SK-N-SH (cell line): ENCODE results near the gene SH3PXD2B. TPM values are rescaled to one million over a fixed set of nuclear protein-coding genes. Genes with fewer than 3 reads are reported as not detected.

Experiments used
- CTCF ChIA-PET: fragments of 300-600, 350-600 bp; formaldehyde crosslinking; extraction: SDS; loops from one replicate; lab custom pipeline; 2021; lab: Yijun Ruan, JAX
- POLR2A ChIA-PET: fragments of 350-600 bp; sonication (Branson Sonifier 250); formaldehyde crosslinking; extraction: SDS; loops from one replicate; lab custom pipeline; 2020; ENCODE audit warnings: antibody characterized with exemption, inconsistent platforms; lab: Yijun Ruan, JAX
- DNase-seq: peaks from one replicate; pipeline ENCODE4 v3.0.0; 2012
- H2AFZ ChIP-seq: fragments of 200-600 bp; sonication (generic); 2 replicates; pipeline ENCODE4 v1.8.1; 2016; ENCODE audit warnings: antibody characterized with exemption, mild to moderate bottlenecking, low read depth
- H3F3A ChIP-seq: fragments of 200-600 bp; sonication (generic); replicated peaks from 2 replicates; pipeline ENCODE3; 2016; ENCODE audit warnings: antibody characterized with exemption, mild to moderate bottlenecking; ENCODE audit not compliant: insufficient read depth
- H3K27ac ChIP-seq, 2 experiments: fragments of 200-500 bp in 1 of 2; fragments of 200-600 bp in 1 of 2; sonication (Bioruptor generic) in 1 of 2; sonication (generic), shearing (Covaris generic) in 1 of 2; 2 replicates each; pipeline versions ENCODE4 v1.5.1 to v1.6.1; 2014 to 2016; ENCODE audit warnings: low read depth in 2 of 2, inconsistent platforms in 1 of 2, low read length in 1 of 2, mild to moderate bottlenecking in 1 of 2, mixed read lengths in 1 of 2
- H3K27me3 ChIP-seq: fragments of 200-600 bp; sonication (generic), shearing (Covaris generic); 2 replicates; pipeline ENCODE4 v1.6.1; 2016; ENCODE audit warnings: mixed run types; ENCODE audit not compliant: insufficient read depth
- H3K36me3 ChIP-seq, 2 experiments: fragments of 200-500 bp in 1 of 2; fragments of 200-600 bp in 1 of 2; sonication (Bioruptor generic) in 1 of 2; sonication (generic) in 1 of 2; replicated peaks in 1 of 2; 2 replicates each; pipeline versions ENCODE3 to v1.5.1; 2014 to 2016; ENCODE audit warnings: low read length in 1 of 2, mild to moderate bottlenecking in 1 of 2; ENCODE audit not compliant: insufficient read depth in 2 of 2, control insufficient read depth in 1 of 2
- H3K4me1 ChIP-seq, 2 experiments: fragments of 200-500 bp in 1 of 2; fragments of 200-600 bp in 1 of 2; sonication (Bioruptor generic) in 1 of 2; sonication (generic), shearing (Covaris generic) in 1 of 2; 2 replicates each; pipeline versions ENCODE4 v1.5.1 to v1.6.1; 2014 to 2016; ENCODE audit warnings: low read depth in 1 of 2, low read length in 1 of 2, mixed run types in 1 of 2; ENCODE audit not compliant: insufficient read depth in 2 of 2, control insufficient read depth in 1 of 2
- H3K4me2 ChIP-seq: fragments of 200-600 bp; sonication (generic), shearing (Covaris generic); 2 replicates; pipeline ENCODE4 v1.6.1; 2017; ENCODE audit warnings: mixed run types
- H3K4me3 ChIP-seq, 2 experiments: fragments of 200-500 bp in 1 of 2; fragments of 200-600 bp in 1 of 2; sonication (Bioruptor generic) in 1 of 2; sonication (generic), shearing (Covaris generic) in 1 of 2; 2 replicates each; pipeline versions ENCODE4 v1.5.1 to v1.8.1; 2014 to 2016; ENCODE audit warnings: low read depth in 2 of 2, inconsistent platforms in 1 of 2, low read length in 1 of 2, mild to moderate bottlenecking in 1 of 2, mixed read lengths in 1 of 2, moderate library complexity in 1 of 2
- H3K79me2 ChIP-seq: fragments of 200-600 bp; sonication (generic); 2 replicates; pipeline ENCODE4 v1.8.1; 2017; ENCODE audit warnings: mild to moderate bottlenecking; ENCODE audit not compliant: insufficient read depth
- H3K9ac ChIP-seq: fragments of 200-600 bp; sonication (generic); 2 replicates; pipeline ENCODE4 v1.6.1; 2017; ENCODE audit warnings: mixed run types
- H3K9me2 ChIP-seq: fragments of 200-600 bp; sonication (generic); 2 replicates; pipeline ENCODE4 v1.6.1; 2017; ENCODE audit warnings: mixed run types
- H3K9me3 ChIP-seq: fragments of 200-600 bp; sonication (generic); 2 replicates; pipeline ENCODE4 v1.6.1; 2017; ENCODE audit warnings: mixed run types, mild to moderate bottlenecking, moderate library complexity
- H4K20me1 ChIP-seq: fragments of 200-600 bp; sonication (generic); 2 replicates; pipeline ENCODE4 v1.6.1; 2017; ENCODE audit warnings: mild to moderate bottlenecking, mixed run types; ENCODE audit not compliant: insufficient read depth
- FOSL2 ChIP-seq: IDR thresholded peaks from 2 replicates; pipeline ENCODE4 v1.4.0; 2012; ENCODE audit warnings: low read depth, mild to moderate bottlenecking, moderate library complexity, borderline replicate concordance
- GABPA ChIP-seq: IDR thresholded peaks from 2 replicates; pipeline ENCODE4 v1.4.0; 2012; ENCODE audit warnings: low read depth, mild to moderate bottlenecking
- GATA2 ChIP-seq: sonication (generic); formaldehyde crosslinking; IDR thresholded peaks from 2 replicates; pipeline ENCODE4 v1.5.0; 2020; ENCODE audit warnings: mild to moderate bottlenecking, missing genetic modification reagents
- JUND ChIP-seq: IDR thresholded peaks from 2 replicates; pipeline ENCODE4 v1.4.0; 2012
- MEF2A ChIP-seq: IDR thresholded peaks from 2 replicates; pipeline ENCODE4 v1.4.0; 2012; ENCODE audit warnings: low read depth, borderline replicate concordance
- MXI1 ChIP-seq: IDR thresholded peaks from 2 replicates; pipeline ENCODE4 v1.6.1; 2012; ENCODE audit warnings: mild to moderate bottlenecking, low read depth, low read length, improper control_type of control experiment
- NRF1 ChIP-seq: IDR thresholded peaks from 2 replicates; pipeline ENCODE4 v1.6.1; 2012; ENCODE audit warnings: low read depth, mild to moderate bottlenecking, low read length
- RAD21 ChIP-seq: IDR thresholded peaks from 2 replicates; pipeline ENCODE4 v1.6.1; 2012; ENCODE audit warnings: mild to moderate bottlenecking, low read length
- RFX5 ChIP-seq: IDR thresholded peaks from 2 replicates; pipeline ENCODE4 v1.6.1; 2012; ENCODE audit warnings: mild to moderate bottlenecking, improper control_type of control experiment, low read length
- RXRA ChIP-seq: IDR thresholded peaks from 2 replicates; pipeline ENCODE4 v1.4.0; 2012; ENCODE audit warnings: low read depth, mild to moderate bottlenecking, borderline replicate concordance
- SIN3A ChIP-seq: IDR thresholded peaks from 2 replicates; pipeline ENCODE4 v1.6.1; 2012; ENCODE audit warnings: low read depth, mild to moderate bottlenecking, low read length, moderate library complexity, borderline replicate concordance
- SMC3 ChIP-seq: IDR thresholded peaks from 2 replicates; pipeline ENCODE4 v1.6.1; 2012; ENCODE audit warnings: low read depth, low read length, improper control_type of control experiment
- TAF1 ChIP-seq: IDR thresholded peaks from 2 replicates; pipeline ENCODE4 v1.6.1; 2012; ENCODE audit warnings: low read depth, mild to moderate bottlenecking, low read length, moderate library complexity, borderline replicate concordance
- TEAD4 ChIP-seq: IDR thresholded peaks from 2 replicates; pipeline ENCODE4 v1.4.0; 2012; ENCODE audit warnings: mild to moderate bottlenecking, borderline replicate concordance; ENCODE audit not compliant: insufficient read depth
- WGBS: methylation state at CpG from one replicate; pipeline ENCODE4 v1.1.6; 2017; ENCODE audit warnings: low lambda C conversion rate; 5-methylcytosine and 5-hydroxymethylcytosine counted together
- polyA plus RNA-seq, 3 experiments: library from polyadenylated mRNA; depleted of rRNA; stranded (reverse); fragments of >200 nt; gene quantifications; 2 replicates each; pipeline ENCODE4 v1.2.3, GENCODE V29; 2012
- TF ChIP-seq, protein P1 (sequence below): IDR thresholded peaks from 2 replicates; pipeline ENCODE4 v1.4.0; 2012; ENCODE audit warnings: low read depth
- TF ChIP-seq, protein P2 (sequence below): IDR thresholded peaks from 2 replicates; pipeline ENCODE4; 2012
- TF ChIP-seq, protein P3 (sequence below): fragments of 150-350 bp; IDR thresholded peaks from 2 replicates; pipeline ENCODE4 v1.6.1; 2017; ENCODE audit warnings: antibody characterized with exemption, low read length, low read depth, borderline replicate concordance
- TF ChIP-seq, protein P4 (sequence below): fragments of 150-350 bp; IDR thresholded peaks from 2 replicates; pipeline ENCODE4 v1.6.1; 2016; ENCODE audit warnings: mild to moderate bottlenecking, low read depth, low read length

SH3PXD2B gene
- polyA plus RNA-seq, 1 of the 3 experiments (the other 2 are of a cell fraction) = 15.0 TPM

DNA sequence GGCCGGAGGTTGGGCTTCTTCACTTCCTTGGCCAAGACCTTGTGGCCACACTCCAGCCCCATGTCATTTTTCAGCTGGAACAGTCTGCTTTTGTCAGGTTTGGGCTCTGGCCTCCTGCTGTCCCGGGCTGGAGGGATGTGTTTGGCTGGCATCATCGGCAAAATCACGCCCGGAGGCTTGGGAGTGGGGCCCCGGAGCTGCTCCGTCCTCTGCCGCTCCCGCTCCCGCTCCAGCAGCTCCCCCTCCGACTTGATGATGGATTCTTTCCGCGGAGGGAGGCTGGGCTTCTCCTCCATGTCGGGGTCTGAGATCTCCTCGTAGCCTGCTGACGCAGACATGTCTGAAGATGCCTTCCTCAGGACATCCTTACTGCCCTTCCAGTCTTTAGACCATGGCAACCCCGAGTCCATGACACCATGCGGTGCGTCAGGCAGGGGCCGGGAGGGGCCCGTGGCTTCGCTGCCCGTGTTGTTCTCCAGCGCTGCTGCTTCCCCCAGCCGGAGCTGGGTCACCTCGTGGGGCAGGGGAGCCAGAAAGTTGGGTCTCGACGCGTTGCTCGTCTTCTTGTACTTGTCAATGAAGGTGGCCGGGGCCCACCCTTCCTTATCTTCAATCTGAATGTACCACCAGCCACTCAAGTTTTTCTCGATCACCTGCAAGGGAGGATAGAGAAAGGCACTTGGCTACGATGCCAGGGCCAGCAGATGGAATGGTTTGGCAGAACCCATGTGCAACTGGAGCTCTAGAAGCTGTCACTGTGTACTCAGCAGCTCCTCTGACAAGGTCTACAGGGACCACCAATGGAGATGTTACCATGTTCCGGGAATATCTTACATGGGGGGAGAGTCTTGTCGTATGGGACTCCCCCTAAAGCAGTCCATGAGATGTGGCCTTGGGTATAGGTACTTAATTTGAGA, 114.8 kb downstream of the SH3PXD2B start:
- DNase-seq = no peak
- Histone ChIP-seq H3F3A (no peaks in the 10 kb centered on the region), H3K27ac (no peak overlapping the region), H3K9me2 (no peaks in the 10 kb centered on the region), H2AFZ (no peak overlapping the region), H3K79me2 (no peaks in the 10 kb centered on the region), H3K36me3 (peaks cover 21 to 47% of the 10 kb centered on the region in 2 experiments), H3K27me3 (no peaks in the 10 kb centered on the region), H4K20me1 (no peaks in the 10 kb centered on the region), H3K9me3 (no peaks in the 10 kb centered on the region), H3K4me3 (no peak overlapping the region), H3K4me1 (peaks cover 0 to 15% of the 10 kb centered on the region in 2 experiments; a peak in 1 of 4 replicates)
- POLR2A ChIA-PET = interaction anchor here (0.9 kb wide), 1 partner anchor 56 kb away, joined by 4 read pairs; the partner anchor contains the start of gene UBTD2
- no peak for TF ChIP-seq RAD21
- TF ChIP-seq JUND = no peak
- TF ChIP-seq NRF1 = no peak
- TF ChIP-seq, protein P1, sequence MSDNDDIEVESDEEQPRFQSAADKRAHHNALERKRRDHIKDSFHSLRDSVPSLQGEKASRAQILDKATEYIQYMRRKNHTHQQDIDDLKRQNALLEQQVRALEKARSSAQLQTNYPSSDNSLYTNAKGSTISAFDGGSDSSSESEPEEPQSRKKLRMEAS = no peak
- TF ChIP-seq, protein P2, sequence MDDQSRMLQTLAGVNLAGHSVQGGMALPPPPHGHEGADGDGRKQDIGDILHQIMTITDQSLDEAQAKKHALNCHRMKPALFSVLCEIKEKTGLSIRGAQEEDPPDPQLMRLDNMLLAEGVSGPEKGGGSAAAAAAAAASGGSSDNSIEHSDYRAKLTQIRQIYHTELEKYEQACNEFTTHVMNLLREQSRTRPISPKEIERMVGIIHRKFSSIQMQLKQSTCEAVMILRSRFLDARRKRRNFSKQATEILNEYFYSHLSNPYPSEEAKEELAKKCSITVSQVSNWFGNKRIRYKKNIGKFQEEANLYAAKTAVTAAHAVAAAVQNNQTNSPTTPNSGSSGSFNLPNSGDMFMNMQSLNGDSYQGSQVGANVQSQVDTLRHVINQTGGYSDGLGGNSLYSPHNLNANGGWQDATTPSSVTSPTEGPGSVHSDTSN = no peak
- no peak for TF ChIP-seq GATA2 (CRISPR knock-in tag)
- TF ChIP-seq GABPA = no peak
- TF ChIP-seq MEF2A = no peak
- TF ChIP-seq MXI1 = no peak
- no peak for TF ChIP-seq SIN3A
- no peak for TF ChIP-seq TEAD4
- TF ChIP-seq, protein P3, sequence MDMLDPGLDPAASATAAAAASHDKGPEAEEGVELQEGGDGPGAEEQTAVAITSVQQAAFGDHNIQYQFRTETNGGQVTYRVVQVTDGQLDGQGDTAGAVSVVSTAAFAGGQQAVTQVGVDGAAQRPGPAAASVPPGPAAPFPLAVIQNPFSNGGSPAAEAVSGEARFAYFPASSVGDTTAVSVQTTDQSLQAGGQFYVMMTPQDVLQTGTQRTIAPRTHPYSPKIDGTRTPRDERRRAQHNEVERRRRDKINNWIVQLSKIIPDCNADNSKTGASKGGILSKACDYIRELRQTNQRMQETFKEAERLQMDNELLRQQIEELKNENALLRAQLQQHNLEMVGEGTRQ = no peak
- no peak for TF ChIP-seq FOSL2
- TF ChIP-seq, all 33 proteins: peak for 0
- H3K9ac ChIP-seq = no peak overlapping the region
- WGBS = 94% methylated on average over 25 of the region's 35 CpGs
- CTCF ChIA-PET = interaction anchor here (0.9 kb wide), 1 partner anchor 8 kb away, joined by 3 read pairs; no protein-coding TSS in a partner anchor
- H3K4me2 ChIP-seq = no peak overlapping the region

DNA sequence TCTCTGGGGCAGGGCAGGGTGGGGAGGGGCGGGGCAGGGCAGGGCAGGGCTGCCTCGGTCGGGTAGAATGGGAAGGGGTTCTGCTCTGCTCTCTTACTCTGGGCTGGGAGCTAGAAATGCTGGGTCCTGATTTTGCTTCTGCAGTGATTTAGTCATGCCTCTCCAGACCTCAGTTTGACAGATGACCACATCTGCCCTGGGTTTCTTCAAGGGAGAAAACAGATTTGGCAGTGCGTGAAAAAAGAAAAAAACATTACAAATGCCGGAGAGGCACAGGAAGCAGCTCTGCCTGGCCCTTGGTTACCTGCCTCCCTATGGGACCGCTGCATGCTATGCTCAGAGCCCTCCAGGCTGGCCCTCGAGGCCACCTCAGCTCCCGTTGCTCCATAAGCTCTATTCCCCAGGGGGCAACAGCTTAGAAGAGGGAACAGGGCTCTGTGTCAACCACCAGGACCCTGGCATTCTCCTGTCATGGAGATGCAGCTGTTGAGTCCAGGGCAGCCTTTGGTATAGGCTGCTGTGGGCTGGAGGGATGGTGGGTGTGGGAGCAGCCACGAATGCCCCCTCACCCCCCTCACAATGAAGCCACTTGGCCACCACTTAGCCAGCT, 117.5 kb downstream of the SH3PXD2B start:
- CTCF ChIA-PET = no interaction called here
- no peaks in the 10 kb centered on the region for H4K20me1 ChIP-seq
- no peak for TF ChIP-seq SMC3
- no peak for TF ChIP-seq RXRA
- TF ChIP-seq TAF1 = no peak
- no peak for TF ChIP-seq MEF2A
- no peak for TF ChIP-seq RFX5
- TF ChIP-seq, protein P2 = no peak
- TF ChIP-seq, protein P3 = no peak
- TF ChIP-seq, protein P4, sequence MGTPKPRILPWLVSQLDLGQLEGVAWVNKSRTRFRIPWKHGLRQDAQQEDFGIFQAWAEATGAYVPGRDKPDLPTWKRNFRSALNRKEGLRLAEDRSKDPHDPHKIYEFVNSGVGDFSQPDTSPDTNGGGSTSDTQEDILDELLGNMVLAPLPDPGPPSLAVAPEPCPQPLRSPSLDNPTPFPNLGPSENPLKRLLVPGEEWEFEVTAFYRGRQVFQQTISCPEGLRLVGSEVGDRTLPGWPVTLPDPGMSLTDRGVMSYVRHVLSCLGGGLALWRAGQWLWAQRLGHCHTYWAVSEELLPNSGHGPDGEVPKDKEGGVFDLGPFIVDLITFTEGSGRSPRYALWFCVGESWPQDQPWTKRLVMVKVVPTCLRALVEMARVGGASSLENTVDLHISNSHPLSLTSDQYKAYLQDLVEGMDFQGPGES = no peak

More for the DNA sequence above, 117.5 kb downstream of the SH3PXD2B start:
- Histone ChIP-seq H3K36me3 (peaks cover 21 to 40% of the 10 kb centered on the region in 2 experiments), H3K9me3 (no peaks in the 10 kb centered on the region), H3K27ac (no peak overlapping the region), H3K9ac (no peak overlapping the region), H2AFZ (no peak overlapping the region), H3K9me2 (no peaks in the 10 kb centered on the region), H3K4me1 (peaks cover 0 to 15% of the 10 kb centered on the region in 2 experiments; a peak in 1 of 4 replicates), H3F3A (no peaks in the 10 kb centered on the region), H3K4me2 (no peak overlapping the region), H3K4me3 (no peak overlapping the region), H3K79me2 (no peaks in the 10 kb centered on the region), H3K27me3 (no peaks in the 10 kb centered on the region)
- 92% methylated on average over 9 of the region's 9 CpGs for WGBS
- POLR2A ChIA-PET = no interaction called here
- DNase-seq = no peak
